Measurements from ENCODE around the gene TOGARAM2.

GRCh38 chr2:29012211-29012681, 31.1 kb downstream of the TOGARAM2 start:
- TF ChIP-seq, protein P1, sequence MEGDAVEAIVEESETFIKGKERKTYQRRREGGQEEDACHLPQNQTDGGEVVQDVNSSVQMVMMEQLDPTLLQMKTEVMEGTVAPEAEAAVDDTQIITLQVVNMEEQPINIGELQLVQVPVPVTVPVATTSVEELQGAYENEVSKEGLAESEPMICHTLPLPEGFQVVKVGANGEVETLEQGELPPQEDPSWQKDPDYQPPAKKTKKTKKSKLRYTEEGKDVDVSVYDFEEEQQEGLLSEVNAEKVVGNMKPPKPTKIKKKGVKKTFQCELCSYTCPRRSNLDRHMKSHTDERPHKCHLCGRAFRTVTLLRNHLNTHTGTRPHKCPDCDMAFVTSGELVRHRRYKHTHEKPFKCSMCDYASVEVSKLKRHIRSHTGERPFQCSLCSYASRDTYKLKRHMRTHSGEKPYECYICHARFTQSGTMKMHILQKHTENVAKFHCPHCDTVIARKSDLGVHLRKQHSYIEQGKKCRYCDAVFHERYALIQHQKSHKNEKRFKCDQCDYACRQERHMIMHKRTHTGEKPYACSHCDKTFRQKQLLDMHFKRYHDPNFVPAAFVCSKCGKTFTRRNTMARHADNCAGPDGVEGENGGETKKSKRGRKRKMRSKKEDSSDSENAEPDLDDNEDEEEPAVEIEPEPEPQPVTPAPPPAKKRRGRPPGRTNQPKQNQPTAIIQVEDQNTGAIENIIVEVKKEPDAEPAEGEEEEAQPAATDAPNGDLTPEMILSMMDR (conservative IDR thresholded peaks at IDR 0.05): no peak
- TF ChIP-seq ZFX (IDR thresholded peaks at IDR 0.05): no peak
